ENCODE data around the gene MCM8. TPM values are rescaled to one million over a fixed set of nuclear protein-coding genes. Genes with fewer than 3 reads are reported as not detected.

MCM8 gene
- total RNA-seq, 1 donor from 2014 or later: 0.96 TPM

DNA sequence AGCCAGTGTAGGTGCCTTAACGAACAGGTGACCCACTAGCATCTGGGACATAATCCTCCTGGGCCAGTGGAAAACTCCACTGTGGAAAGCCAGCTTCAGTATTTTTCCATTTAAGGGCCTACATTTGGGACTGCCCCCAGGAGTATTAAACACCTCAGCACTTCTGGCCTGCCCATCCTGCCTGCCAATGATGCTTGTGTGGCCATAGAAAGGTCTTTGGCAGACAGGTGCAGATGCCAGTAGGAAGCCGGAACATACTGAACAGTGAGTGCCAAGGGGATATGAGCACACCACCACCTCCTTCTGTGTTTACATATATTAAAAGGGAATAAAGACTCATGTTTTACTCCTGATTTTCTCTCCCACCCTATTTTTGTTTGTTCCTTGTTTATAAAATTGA lies 19.9 kb downstream of the MCM8 start:
- no peak overlapping the region for H3K27ac ChIP-seq
- no peak for DNase-seq (ENCODE audit: low spot score in 2 of 2)
- TF ChIP-seq, protein P1, sequence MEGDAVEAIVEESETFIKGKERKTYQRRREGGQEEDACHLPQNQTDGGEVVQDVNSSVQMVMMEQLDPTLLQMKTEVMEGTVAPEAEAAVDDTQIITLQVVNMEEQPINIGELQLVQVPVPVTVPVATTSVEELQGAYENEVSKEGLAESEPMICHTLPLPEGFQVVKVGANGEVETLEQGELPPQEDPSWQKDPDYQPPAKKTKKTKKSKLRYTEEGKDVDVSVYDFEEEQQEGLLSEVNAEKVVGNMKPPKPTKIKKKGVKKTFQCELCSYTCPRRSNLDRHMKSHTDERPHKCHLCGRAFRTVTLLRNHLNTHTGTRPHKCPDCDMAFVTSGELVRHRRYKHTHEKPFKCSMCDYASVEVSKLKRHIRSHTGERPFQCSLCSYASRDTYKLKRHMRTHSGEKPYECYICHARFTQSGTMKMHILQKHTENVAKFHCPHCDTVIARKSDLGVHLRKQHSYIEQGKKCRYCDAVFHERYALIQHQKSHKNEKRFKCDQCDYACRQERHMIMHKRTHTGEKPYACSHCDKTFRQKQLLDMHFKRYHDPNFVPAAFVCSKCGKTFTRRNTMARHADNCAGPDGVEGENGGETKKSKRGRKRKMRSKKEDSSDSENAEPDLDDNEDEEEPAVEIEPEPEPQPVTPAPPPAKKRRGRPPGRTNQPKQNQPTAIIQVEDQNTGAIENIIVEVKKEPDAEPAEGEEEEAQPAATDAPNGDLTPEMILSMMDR (IDR thresholded peaks at IDR 0.05): no peak
- no peaks in the 10 kb centered on the region for H3K4me1 ChIP-seq
- H3K36me3 ChIP-seq: peaks cover 0 to 13% of the 10 kb centered on the region in 2 donors
- no peaks in the 10 kb centered on the region for H3K27me3 ChIP-seq
- intact Hi-C loops (cut with DNase I): no loop called here
- H3K4me3 ChIP-seq: no peak overlapping the region
- no peaks in the 10 kb centered on the region for H3K9me3 ChIP-seq

DNA sequence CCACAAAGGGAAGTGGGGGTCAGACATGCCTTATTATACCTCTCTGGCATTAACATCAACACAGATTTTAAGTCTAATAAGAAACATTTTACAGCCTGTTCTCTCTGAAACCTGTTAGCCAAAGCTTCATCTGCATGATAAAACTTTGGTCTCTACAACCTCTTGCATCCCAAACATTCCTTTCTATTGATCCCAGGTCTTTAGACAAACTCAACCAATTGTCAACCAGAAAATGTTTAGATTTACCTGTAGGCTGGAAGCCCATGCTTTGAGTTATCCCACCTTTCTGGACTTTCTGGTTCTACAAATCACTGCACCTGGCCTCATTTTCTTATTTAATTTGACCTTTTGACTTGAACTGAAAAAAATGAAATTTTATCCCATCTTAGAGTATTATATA lies 20.8 kb downstream of the MCM8 start:
- Histone ChIP-seq H3K27me3 (no peaks in the 10 kb centered on the region), H3K9me3 (no peaks in the 10 kb centered on the region), H3K36me3 (peaks cover 0 to 13% of the 10 kb centered on the region in 2 donors), H3K4me1 (no peaks in the 10 kb centered on the region), H3K4me3 (no peak overlapping the region), H3K27ac (no peak overlapping the region)
- no peak for DNase-seq (ENCODE audit: low spot score in 2 of 2)
- TF ChIP-seq, protein P1 (IDR thresholded peaks at IDR 0.05): no peak
- intact Hi-C loops (cut with DNase I): no loop called here

DNA sequence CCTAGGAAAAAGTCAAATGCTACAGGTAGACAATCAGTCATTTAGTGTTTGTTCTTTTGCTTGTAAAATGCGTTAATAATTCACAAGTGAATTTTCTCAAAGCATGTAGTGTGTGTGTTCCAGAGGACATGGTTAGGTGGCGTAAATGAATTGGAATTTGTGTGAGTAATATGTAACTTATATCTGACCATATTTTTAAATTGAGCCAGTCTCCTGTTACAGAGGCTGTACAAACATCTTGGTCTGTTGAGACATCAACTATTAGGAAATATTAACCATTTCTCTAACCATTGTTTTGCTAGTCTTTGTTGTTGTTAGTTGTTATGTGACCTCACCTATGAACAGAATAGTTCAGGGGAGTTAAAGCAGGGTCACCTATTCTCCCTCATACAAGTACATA lies 22.7 kb downstream of the MCM8 start:
- intact Hi-C loops (cut with DNase I): no loop called here
- H3K27ac ChIP-seq: no peak overlapping the region
- no peaks in the 10 kb centered on the region for H3K4me1 ChIP-seq
- DNase-seq (ENCODE audit: low spot score in 2 of 2): no peak
- H3K36me3 ChIP-seq: peaks cover under 1 to 6% of the 10 kb centered on the region in 2 donors
- TF ChIP-seq, protein P1 (IDR thresholded peaks at IDR 0.05): no peak
- H3K9me3 ChIP-seq: no peaks in the 10 kb centered on the region
- no peak overlapping the region for H3K4me3 ChIP-seq
- no peaks in the 10 kb centered on the region for H3K27me3 ChIP-seq

DNA sequence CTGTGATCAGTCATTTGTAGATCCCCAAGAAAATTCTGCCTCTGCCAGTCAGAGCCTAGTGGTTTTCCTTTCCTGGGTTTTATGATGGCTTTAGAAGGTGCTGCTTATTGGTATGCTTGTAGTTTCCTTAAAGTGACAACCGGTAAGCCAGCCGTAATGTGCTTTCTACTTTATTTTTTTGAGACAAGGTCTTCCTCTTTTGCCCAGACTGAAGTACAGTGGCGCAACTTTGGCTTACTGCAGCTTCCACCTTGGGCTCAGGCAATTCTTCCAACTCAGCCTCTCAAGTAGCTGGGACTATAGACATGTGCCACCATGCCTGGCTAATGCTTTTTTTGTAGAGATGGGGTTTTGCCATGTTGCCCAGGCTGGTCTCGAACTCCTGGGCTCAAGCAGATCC lies 23.5 kb downstream of the MCM8 start:
- intact Hi-C loops (cut with DNase I): no loop called here
- no peaks in the 10 kb centered on the region for H3K4me1 ChIP-seq
- no peak overlapping the region for H3K4me3 ChIP-seq
- TF ChIP-seq, protein P1 (IDR thresholded peaks at IDR 0.05): no peak
- no peaks in the 10 kb centered on the region for H3K27me3 ChIP-seq
- no peak overlapping the region for H3K27ac ChIP-seq
- DNase-seq (ENCODE audit: low spot score in 2 of 2): no peak
- H3K9me3 ChIP-seq: no peaks in the 10 kb centered on the region
- peaks cover 0 to 6% of the 10 kb centered on the region in 2 donors for H3K36me3 ChIP-seq

DNA sequence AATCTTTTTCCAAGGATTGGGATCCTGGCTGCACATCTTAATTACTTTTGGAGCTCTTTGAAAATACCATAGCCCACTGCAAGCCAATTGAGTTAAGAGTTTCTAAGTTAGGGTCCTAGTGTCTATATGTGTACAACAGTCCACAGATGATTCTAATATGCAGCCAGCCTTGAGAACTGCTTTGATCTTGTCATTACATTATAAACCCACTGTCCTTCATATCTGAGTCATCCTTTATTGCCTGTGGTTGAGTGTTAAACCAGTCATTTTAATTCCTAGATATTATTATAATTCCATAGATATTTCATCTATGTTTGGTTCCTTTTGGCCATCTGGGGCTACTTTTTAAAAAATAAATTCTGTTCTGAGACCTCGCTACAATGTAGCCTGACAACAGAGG lies 24.1 kb downstream of the MCM8 start:
- Histone ChIP-seq H3K36me3 (peaks cover 0 to 6% of the 10 kb centered on the region in 2 donors), H3K4me1 (no peaks in the 10 kb centered on the region), H3K27ac (no peak overlapping the region), H3K4me3 (no peak overlapping the region), H3K9me3 (no peaks in the 10 kb centered on the region), H3K27me3 (no peaks in the 10 kb centered on the region)
- intact Hi-C loops (cut with DNase I): no loop called here
- TF ChIP-seq, protein P1 (IDR thresholded peaks at IDR 0.05): no peak
- no peak for DNase-seq (ENCODE audit: low spot score in 2 of 2)

DNA sequence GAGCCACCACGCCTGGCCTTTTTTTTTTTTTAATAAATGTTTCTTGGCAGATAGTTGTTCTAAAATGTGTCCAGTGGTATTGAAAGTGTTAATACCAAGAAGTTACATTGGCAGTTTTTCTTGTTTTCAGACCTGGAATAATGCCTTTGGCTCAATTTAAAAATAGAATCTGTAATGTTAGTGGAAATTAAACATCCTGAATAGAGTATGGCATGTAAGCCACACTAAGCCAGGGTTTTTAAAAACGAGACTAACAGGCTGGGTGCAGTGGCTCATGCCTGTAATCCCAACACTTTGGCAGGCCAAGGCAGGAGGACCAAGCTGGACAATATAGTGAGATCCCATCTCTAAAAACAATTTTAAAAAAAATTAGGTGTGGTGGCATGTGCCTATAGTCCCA lies 25.3 kb downstream of the MCM8 start:
- DNase-seq (ENCODE audit: low spot score in 2 of 2): no peak
- no peaks in the 10 kb centered on the region for H3K27me3 ChIP-seq
- no peaks in the 10 kb centered on the region for H3K9me3 ChIP-seq
- intact Hi-C loops (cut with DNase I): no loop called here
- TF ChIP-seq, protein P1 (IDR thresholded peaks at IDR 0.05): no peak
- H3K4me3 ChIP-seq: no peak overlapping the region
- no peaks in the 10 kb centered on the region for H3K4me1 ChIP-seq
- H3K27ac ChIP-seq: no peak overlapping the region
- peaks cover 0 to 6% of the 10 kb centered on the region in 2 donors for H3K36me3 ChIP-seq

All from ascending aorta (tissue), 2 donors.